ENCODE results near the gene ZNF853.

DNA sequence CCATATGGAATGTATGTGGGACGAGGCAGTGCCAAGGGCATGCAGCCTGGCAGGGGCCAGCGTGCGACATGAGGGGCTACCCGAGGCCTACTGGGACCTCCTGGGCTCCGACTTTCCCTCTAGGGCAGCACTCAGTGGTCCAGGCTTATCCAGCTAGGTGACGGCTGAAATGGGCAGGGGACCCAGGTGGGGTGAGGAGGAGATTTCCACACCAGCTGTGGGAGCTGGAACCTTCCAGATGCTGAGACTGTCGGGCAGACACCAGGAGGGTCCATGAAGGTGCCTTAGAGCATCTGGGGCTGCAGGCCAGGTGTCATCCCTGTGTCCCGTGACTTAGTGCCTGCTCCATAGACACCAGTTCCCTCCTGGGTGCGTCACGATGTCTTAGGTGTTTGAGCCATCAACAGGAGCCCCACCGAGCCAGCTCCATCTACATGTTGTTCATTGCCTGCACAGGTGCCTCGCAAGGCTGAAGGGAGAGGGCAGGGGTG lies 35.2 kb downstream of the ZNF853 start:
- TF ChIP-seq, protein P1, sequence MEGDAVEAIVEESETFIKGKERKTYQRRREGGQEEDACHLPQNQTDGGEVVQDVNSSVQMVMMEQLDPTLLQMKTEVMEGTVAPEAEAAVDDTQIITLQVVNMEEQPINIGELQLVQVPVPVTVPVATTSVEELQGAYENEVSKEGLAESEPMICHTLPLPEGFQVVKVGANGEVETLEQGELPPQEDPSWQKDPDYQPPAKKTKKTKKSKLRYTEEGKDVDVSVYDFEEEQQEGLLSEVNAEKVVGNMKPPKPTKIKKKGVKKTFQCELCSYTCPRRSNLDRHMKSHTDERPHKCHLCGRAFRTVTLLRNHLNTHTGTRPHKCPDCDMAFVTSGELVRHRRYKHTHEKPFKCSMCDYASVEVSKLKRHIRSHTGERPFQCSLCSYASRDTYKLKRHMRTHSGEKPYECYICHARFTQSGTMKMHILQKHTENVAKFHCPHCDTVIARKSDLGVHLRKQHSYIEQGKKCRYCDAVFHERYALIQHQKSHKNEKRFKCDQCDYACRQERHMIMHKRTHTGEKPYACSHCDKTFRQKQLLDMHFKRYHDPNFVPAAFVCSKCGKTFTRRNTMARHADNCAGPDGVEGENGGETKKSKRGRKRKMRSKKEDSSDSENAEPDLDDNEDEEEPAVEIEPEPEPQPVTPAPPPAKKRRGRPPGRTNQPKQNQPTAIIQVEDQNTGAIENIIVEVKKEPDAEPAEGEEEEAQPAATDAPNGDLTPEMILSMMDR (IDR thresholded peaks at IDR 0.05 in 8 of 11, conservative IDR thresholded peaks at IDR 0.05 in 3 of 11), result no peak
- TF ChIP-seq POLR2A (IDR thresholded peaks at IDR 0.05) (no peak), POLR2AphosphoS5 (IDR thresholded peaks at IDR 0.05) (no peak)

All from spleen (tissue), 7 donors.